ENCODE data around the gene HPGD.

- TF ChIP-seq POLR2A (IDR thresholded peaks at IDR 0.05) (no peak), POLR2AphosphoS5 (IDR thresholded peaks at IDR 0.05; ENCODE audit: insufficient read depth in 1 of 2, low read depth in 1 of 2) (no peak), CTCF (IDR thresholded peaks at IDR 0.05) (no peak)
These were observed 57.3 kb downstream of the HPGD start for GRCh38 chr4:174464949-174465348.
